ENCODE data around the gene RAB11A.

The RAB11A gene

GRCh38 chr15:65869126-65869953 lies at the start of gene RAB11A:
TSS of gene RAB11A (plus strand) at chr15:65869491. CDS start at chr15:65869586, 95 bp downstream.
- peak; percentile 93 for DNase-seq (ENCODE audit: low read depth)

DNA sequence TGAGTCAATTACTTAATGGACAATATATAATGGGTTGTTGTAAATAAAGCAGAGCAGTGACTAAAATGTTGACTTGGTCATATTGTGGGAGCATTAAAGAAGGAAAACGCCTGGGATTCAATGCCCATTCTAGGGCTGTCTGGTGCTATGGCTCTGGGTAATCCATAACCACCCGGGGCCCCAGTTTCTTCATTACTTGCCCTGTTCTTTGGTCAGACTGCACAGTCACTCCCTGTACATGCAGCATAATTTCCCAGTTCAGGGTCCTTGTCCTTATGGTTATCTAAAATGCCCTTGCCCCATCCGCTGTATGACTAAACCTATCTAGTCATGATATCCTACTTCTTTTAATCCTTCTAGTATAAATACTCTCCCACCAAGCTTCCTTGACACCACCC lies 49.7 kb upstream of the RAB11A start:
- DNase-seq (ENCODE audit: low read depth): no peak

GRCh38 chr15:65821070-65821469 lies 48.2 kb upstream of the RAB11A start:
- no peak for DNase-seq (ENCODE audit: low read depth)

DNA sequence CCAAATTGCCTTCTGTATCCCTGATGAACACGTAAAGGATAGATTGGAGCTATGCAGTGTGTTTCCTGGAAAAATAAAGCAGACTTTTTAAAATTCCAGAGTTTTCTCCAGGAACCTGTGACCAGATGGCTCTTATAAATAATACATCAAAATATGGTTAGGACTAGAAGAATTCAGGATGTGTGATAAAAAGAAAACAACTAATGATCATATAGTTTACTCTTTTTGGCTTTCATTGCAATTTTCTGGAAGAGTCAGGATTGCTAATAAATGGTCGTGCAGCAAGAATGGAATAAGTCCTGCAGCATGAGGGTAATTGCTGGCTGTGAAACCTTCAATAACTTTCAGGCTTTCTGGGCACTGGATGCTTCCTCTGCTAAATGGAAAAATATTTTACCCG lies 47.0 kb upstream of the RAB11A start:
- DNase-seq (ENCODE audit: low read depth): no peak

- no peak for DNase-seq (ENCODE audit: low read depth)
Measured at GRCh38 chr15:65824031-65824743, 45.1 kb upstream of the RAB11A start.

DNA sequence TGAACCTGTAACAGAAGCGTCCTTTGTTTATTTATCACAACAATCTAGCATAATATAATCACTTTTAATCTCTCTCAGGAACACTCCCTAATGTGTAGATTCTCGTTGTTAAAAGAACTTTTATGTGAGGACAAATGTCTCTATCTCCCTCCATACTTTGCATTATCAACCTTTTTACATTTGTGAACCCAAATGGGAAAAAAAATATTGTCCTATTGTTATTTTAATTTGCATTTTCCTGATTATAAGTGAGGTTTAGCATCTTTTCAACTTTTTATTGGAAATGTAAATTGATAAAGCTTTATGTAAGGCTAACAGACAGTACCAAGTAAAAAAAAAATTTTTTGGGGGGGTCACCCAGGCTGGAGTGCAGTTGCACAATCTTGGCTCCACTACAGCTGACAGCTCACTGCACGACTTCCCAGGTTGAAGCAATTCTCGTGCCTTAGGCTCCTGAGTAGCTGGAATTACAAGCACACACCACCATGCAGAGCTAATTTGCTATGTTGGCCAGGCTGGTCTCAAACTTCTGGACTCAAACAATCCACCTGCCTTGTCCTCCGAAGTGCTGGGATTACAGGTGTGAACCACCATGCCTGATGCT lies 44.2 kb upstream of the RAB11A start:
- DNase-seq (ENCODE audit: low read depth): no peak

DNA sequence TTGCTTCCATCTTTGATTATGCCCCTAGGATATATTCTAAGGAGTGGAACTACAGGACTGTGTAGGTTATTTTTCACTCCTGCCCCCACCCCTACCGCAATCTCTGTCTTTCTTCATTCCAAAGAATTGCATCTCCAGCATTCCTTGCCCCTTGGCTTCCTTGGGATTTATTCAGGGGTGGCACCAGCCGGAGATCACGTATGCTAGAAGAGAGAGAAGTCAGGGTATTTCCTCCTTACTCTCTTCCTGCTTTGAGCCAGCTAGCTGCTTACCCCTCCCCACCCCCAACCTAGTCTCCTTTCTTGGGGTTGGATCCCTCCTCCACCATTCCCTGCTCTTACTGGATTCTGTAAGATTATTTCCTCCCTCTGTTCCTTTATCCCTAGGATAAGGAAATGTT lies 42.2 kb upstream of the RAB11A start:
- no peak for DNase-seq (ENCODE audit: low read depth)

- peak; percentile 13 for DNase-seq (ENCODE audit: low read depth)
Measured at GRCh38 chr15:65828585-65828984, 40.7 kb upstream of the RAB11A start.

DNA sequence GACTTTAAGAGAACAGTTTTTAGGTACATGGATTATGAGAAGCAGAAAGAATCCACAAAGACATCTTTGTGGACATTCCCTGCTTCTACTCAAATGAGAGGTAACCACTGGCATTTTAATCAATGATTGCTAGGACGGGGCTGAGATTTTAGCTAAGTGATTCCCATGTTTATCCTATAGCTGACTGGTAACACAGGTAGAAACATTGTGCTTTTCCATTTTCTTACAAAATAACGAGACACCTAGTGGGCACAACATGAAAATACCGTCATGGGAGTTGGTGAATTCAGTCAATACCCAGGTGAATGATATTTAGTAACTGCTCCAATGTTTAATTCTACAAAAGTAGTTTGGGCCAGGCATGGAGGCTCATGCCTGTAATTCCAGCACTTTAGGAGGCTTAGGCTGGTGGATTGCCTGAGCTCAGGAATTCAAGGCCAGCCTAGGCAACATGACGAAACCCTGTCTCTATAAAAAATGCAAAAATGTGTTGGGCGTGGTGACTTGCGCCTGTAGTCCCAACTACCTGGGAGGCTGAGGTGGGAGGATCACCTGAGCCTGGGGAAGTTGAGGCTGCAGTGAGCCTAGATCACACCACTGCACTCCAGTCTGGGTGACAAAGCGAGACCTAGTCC lies 40.0 kb upstream of the RAB11A start:
- DNase-seq (ENCODE audit: low read depth): no peak

DNA sequence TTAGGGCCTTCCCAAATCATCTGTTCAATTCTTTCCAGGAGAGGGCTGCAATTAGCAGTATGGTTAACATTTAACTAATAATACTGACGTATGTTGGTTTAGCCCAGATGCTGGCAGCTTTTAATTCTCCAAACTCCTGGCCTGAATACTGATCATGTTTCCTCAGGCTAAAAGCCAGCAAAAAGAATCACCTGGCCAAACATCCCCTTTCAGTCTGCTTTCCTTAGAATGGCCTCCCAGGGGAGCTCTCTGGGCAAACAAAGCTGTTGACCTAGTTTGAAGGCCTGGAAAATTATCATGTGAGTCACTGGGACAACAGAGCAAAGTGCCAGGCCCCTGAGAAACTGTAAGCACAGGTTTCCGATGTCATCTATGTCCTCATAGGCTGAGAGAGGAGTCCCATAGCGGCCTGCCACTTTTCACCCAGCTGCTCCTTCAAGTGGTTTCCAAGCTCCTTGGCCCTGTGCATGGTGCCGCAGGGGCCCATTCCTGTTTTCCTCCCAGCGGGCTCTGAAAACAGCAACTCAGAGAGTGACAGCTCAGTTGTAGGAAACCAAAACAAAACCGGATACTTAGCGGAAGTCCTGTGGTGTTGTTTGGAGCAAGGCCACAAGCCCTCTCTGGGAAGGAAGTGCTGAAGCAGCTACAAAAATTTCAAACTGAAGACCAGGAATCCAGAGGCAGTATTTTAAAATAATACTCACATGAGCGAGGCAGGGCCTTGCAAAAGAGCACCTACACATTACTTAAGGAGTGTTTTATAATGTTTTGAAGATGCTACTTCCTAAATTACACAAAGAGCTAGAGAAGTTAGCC lies 36.5 kb upstream of the RAB11A start:
- peak; percentile 32 for DNase-seq (ENCODE audit: low read depth)

GRCh38 chr15:65833501-65834205 lies 35.6 kb upstream of the RAB11A start:
- DNase-seq (ENCODE audit: low read depth): peak; percentile 22

DNA sequence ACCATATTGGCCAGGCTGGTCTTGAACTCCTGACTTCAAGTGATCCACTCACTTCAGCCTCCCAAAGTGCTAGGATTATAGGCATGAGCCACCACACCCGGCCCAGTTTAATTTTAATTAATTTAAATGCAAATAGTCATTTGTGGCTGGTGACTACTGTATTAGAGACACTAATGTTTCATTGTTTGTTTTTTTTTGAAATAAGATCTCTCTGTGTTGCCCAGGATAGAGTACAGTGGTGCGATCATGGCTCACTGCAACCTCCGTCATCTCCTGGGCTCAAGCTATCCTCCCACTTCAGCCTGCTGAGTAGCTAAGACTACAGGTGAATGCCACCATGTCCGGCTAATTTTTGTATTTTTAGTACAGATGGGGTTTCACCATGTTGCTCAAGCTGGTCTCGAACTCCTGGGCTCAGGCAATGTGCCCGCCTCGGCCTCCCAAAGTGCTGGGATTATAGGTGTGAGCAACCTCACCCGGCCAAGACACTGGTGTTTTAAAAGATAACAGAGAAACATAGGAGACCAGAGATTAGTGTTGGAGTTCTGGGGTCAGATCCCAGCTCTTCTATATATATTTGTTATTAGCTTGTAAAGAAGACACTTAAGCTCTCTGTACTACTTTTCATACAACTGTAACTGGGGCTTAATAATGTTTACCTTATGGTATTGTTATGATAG lies 34.5 kb upstream of the RAB11A start:
- no peak for DNase-seq (ENCODE audit: low read depth)

DNA sequence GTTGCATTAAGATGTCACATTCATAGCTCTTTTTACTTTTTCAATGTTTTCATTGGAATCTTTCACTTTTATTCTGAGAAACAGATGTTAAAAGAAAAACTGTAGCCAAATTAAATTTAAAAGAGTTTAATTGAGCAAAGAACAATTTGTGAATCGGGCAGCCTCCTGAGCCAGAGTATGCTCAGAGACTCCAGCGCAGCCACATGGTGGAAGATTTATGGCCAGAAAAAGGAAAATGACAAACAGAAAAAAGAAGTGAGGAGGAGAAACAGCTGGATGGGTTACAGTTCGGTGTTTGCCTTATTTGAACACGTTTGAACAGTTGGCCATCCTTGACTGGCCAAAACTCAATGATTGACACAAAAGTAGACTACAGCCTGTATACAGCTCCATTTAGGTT lies 33.8 kb upstream of the RAB11A start:
- DNase-seq (ENCODE audit: low read depth): no peak

- no peak for DNase-seq (ENCODE audit: low read depth)
Measured at GRCh38 chr15:65836665-65837064, 32.6 kb upstream of the RAB11A start.

DNA sequence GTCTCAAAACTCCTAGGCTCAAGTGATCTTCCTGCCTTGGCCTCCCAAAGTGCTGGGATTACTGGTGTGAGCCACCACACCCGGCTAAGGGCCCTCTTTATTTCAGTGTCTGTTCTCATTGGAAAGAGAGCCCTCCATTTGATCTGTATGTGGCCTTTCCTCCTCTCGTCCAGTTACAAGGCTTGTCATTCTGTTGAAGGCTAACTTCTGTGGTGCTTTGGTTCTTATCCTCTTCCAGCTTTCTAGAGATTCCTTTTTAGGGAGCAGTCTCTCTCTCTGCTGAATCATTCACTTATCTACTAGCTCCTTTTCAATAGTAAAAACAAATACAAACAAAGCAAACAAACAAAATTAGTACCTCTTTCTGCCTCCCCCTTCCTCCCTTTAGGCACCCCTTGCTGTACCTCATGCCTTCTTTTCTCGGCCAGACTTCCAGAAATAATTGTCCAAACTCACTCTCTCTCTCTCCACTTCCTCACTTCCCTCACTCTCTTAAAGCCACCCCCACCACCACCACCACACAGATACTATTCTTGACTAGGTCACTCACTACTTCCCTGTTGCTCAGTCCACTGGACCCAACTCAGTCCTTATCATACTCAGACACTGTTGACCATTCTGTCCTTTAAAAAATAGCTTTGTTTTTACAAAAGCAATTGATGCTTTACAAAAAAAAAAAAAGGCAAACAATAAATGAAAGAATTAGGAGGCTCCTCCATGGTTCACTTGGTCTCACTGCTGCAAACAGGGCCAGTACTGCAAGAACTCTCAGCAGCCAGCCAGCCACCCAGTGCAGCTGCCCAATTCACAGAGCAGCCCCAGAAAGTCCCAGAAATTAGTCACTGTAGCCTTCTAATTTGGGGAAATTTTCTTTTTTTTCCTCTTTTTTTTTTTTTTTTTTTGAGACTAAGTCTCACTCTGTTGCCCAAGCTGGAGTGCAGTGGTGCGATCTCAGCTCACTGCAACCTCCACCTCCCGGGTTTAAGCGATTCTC lies 31.7 kb upstream of the RAB11A start:
- no peak for DNase-seq (ENCODE audit: low read depth)

GRCh38 chr15:65839354-65839901 lies 29.9 kb upstream of the RAB11A start:
- DNase-seq (ENCODE audit: low read depth): no peak

DNA sequence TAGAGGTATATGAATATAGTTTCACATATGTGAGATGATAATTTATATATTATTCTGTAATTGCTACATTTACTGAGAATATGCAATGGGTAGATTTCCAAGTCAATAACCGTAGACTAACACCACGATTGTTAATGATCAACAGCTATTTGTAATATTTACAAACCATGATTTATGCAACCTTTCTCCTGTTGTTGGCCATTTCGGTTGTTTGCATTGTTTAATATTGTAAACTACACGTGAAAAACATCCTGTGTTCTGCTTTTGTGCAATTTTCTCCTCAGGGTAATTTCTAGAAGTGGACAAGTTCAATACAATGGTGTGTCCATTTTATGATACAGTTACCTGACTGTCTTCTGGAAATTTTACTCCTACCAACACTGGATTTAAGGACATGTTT lies 29.3 kb upstream of the RAB11A start:
- no peak for DNase-seq (ENCODE audit: low read depth)

- no peak for DNase-seq (ENCODE audit: low read depth)
Measured at GRCh38 chr15:65841121-65841930, 28.0 kb upstream of the RAB11A start.

Measured in activated gamma-delta T cell treated with anti-CD3 and anti-CD28 coated beads, Interleukin-2, amount 50 U/mL, for 16 hours (primary cell).